ENCODE measurements around the gene NRAP.

- no peak for TF ChIP-seq CTCF (IDR thresholded peaks at IDR 0.05)
- no peak for TF ChIP-seq ZFX (IDR thresholded peaks at IDR 0.05; ENCODE audit: borderline replicate concordance)
These were observed 122.8 kb downstream of the NRAP start for GRCh38 chr10:113540845-113541548.

Measured in 22Rv1 (cell line).